Upper lobe of right lung (tissue), 1 donor: ENCODE measurements around the gene MRPL41. TPM values are rescaled to one million over a fixed set of nuclear protein-coding genes. Genes with fewer than 3 reads are reported as not detected.
"Not testable (repeated sequence)": the region's sequence is repeated elsewhere in the genome, so short reads cannot be mapped to it uniquely, and the experiment has no call there.

ENCODE experiments used
- ATAC-seq: fragments of 200-7000 bp; cut with Tn5 transposase; one replicate; pipeline ENCODE4 v1.9.1; 2020; ENCODE audit warnings: mild to moderate bottlenecking, moderate library complexity
- DNase-seq: peaks from one replicate; pipeline ENCODE4 v3.0.0-alpha.2; 2020
- H3K27ac ChIP-seq: fragments of 200-600 bp; one replicate; pipeline ENCODE4 v1.8.0; 2022
- H3K27me3 ChIP-seq: fragments of 200-600 bp; one replicate; pipeline ENCODE4 v1.8.0; 2022; ENCODE audit warnings: mild to moderate bottlenecking
- H3K36me3 ChIP-seq: fragments of 200-600 bp; one replicate; pipeline ENCODE4 v1.8.0; 2022
- H3K4me1 ChIP-seq: fragments of 200-600 bp; one replicate; pipeline ENCODE4 v1.8.0; 2022
- H3K4me3 ChIP-seq: fragments of 200-600 bp; one replicate; pipeline ENCODE4 v1.8.0; 2022; ENCODE audit warnings: mild to moderate bottlenecking
- H3K9me3 ChIP-seq: fragments of 200-600 bp; one replicate; pipeline ENCODE4 v1.8.0; 2022
- intact Hi-C: fragments of 100-400 bp; cut with DNase I; formaldehyde crosslinking; loops from one replicate; pipeline ENCODE4 v1.11.0; 2022
- total RNA-seq: library from RNA; stranded (reverse); fragmentation: NEBNext Ultra II Directional; extraction: Animal tissue kit (Norgen Biotek cat#: 25700); gene quantifications from one replicate; pipeline ENCODE4 v1.2.1, GENCODE V29; 2021
- TF ChIP-seq, protein P1 (sequence below): fragments of 200-600 bp; IDR thresholded peaks from one replicate; pipeline ENCODE4 v1.8.0; 2022; ENCODE audit warnings: antibody characterized with exemption
- donor health status: DM: no; HTN: yes; CAD: no; lungs with severe emphysema.

Gene MRPL41
- total RNA-seq, 1 donor from 2014 or later: 41.6 TPM

DNA sequence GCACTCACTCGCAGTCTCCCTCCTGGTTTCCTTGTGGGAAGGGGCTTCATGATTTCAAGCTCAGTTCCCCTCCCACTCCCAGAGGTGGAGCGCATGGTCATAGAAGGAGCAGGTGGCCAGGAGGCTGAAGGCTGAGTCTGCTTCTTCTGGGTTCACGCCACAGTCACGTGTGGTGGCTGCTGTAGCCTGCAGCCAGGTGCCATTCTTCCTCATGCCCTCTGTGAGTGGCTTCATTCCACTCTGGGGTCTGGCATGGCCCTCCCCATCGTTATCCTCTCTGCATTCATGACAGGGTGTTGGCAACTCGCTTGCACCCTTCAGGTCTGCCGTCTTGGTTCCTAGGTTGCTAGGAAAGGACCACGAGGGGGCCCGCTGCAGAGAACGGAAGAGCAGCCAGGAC is 3.5 kb downstream of the MRPL41 start:
- peaks cover 43% of the 10 kb centered on the region for H3K36me3 ChIP-seq
- ATAC-seq: no peak
- H3K27me3 ChIP-seq: no peaks in the 10 kb centered on the region
- intact Hi-C loops: no loop called here
- TF ChIP-seq, protein P1, sequence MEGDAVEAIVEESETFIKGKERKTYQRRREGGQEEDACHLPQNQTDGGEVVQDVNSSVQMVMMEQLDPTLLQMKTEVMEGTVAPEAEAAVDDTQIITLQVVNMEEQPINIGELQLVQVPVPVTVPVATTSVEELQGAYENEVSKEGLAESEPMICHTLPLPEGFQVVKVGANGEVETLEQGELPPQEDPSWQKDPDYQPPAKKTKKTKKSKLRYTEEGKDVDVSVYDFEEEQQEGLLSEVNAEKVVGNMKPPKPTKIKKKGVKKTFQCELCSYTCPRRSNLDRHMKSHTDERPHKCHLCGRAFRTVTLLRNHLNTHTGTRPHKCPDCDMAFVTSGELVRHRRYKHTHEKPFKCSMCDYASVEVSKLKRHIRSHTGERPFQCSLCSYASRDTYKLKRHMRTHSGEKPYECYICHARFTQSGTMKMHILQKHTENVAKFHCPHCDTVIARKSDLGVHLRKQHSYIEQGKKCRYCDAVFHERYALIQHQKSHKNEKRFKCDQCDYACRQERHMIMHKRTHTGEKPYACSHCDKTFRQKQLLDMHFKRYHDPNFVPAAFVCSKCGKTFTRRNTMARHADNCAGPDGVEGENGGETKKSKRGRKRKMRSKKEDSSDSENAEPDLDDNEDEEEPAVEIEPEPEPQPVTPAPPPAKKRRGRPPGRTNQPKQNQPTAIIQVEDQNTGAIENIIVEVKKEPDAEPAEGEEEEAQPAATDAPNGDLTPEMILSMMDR: no peak
- peaks cover 8% of the 10 kb centered on the region for H3K4me1 ChIP-seq
- no peak overlapping the region for H3K27ac ChIP-seq
- DNase-seq: no peak
- H3K4me3 ChIP-seq: no peak overlapping the region
- H3K9me3 ChIP-seq: no peaks in the 10 kb centered on the region

DNA sequence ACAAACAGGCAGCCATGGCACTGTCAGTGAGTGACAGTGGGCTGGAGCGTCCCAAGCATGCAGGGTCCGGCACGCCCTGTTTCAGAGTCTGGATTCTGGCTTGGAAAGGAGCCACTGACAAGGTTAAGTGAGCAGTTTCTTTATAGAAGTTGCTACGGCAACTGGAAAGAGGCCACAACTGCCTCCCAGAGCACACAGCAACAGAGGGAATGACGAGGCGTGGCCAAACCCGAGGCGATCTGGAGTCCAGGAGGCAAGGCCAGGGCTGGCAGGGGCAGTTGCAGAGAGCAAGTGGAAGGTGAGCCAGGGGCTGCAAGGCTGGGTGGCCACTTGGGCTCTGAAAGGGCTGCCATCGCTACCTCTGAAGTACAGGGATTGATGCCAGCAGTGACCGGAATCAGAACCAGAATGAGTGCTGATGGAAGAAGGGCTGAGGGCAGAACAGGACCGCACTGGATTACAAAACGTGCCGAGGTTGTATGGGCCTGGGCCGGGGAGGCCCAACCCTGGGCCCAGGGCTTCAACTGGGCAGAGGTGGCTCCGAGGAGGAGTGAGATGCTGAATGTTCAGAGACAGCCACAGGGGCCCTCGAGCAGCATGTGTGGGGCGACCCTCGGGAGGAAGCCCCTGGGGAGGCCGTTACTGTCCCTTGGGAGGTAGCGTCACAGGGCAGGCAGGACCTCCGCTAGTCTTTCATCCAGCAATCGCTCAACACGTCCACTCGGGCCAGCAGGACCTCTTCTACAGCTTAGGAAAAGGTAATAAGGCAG is 4.6 kb downstream of the MRPL41 start:
- intact Hi-C loops: no loop called here
- DNase-seq (no peak), ATAC-seq (no peak)
- H3K27me3 ChIP-seq: no peaks in the 10 kb centered on the region
- TF ChIP-seq, protein P1: no peak
- H3K4me1 ChIP-seq: peaks cover 7% of the 10 kb centered on the region
- H3K9me3 ChIP-seq: no peaks in the 10 kb centered on the region
- H3K4me3 ChIP-seq: no peak overlapping the region
- no peak overlapping the region for H3K27ac ChIP-seq
- H3K36me3 ChIP-seq: peaks cover 44% of the 10 kb centered on the region

DNA sequence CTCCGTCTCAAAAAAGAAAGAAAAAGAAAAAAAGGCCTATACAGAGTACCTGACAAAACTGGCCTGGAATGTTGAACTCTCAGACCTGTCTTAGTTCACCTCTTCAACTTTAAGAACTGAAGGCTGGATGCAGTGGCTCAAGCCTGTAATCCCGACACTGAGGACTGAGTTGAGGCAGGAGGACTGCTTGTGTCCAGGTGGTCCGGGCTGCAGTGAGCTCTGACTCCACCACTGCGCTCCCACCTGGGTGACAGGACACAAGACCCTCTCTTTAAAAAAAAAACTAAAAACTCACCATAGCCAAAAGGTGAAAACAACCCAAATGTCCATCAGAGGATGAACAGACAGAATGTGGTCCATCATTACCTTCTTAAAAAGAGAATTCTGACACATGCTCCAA is 6.4 kb downstream of the MRPL41 start:
- intact Hi-C loops: no loop called here

DNA sequence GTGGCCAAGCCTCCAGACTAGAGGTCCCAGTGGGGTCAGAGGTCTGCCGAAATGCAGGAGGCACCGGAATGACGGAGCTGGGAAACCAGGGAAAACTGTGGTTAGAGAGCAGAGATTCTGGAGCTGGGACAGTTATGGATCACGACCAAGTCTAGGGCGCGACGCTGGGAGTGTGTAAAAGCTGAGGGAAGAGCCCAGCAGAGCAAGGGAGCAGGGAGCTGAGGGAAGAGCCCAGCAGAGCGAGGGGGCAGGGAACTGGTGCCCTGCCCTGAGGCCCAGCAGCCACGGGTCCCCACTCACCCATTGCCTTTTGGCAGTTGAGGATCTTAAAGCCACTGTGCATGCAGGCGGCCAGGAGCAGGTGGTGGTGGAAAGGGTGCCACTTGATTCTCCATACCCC is 12.5 kb downstream of the MRPL41 start:
- H3K27ac ChIP-seq: no peak overlapping the region
- H3K36me3 ChIP-seq: peaks cover 40% of the 10 kb centered on the region
- ATAC-seq: no peak

More for the DNA sequence above, 6.4 kb downstream of the MRPL41 start:
- Histone ChIP-seq H3K9me3 (no peaks in the 10 kb centered on the region), H3K4me1 (no peaks in the 10 kb centered on the region), H3K27ac (no peak overlapping the region), H3K27me3 (no peaks in the 10 kb centered on the region), H3K4me3 (no peak overlapping the region), H3K36me3 (peaks cover 59% of the 10 kb centered on the region)
- ATAC-seq (no peak), DNase-seq (no peak)
- TF ChIP-seq, protein P1: no peak

DNA sequence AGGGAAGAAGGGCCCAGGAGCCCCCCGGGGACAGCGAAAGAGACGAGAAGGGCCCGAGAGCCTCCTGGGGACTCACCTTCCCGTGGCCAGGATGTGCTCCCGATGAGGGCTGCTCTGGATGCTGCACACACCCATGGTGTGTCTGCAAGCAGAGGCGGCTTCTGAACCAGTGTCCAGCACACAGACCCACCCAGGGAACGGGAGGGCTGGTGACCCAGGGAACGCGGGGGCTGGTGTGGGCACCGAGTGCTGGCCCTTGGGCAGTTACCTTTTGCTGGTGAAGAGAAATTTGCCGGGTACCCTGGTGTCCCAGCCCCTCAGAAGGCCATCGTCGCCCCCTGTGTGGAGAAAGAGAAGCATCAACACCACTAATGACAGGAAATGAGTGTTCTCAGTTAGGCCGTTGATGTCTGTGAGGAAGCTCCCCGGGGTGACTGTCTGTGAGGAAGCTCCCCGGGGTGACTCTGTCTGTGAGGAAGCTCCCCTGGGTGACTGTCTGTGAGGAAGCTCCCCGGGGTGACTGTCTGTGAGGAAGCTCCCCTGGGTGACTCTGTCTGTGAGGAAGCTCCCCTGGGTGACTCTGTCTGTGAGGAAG is 13.2 kb downstream of the MRPL41 start:
- Histone ChIP-seq H3K27ac (no peak overlapping the region), H3K4me3 (no peak overlapping the region), H3K27me3 (no peaks in the 10 kb centered on the region), H3K36me3 (peaks cover 37% of the 10 kb centered on the region), H3K4me1 (no peaks in the 10 kb centered on the region), H3K9me3 (no peaks in the 10 kb centered on the region)
- TF ChIP-seq, protein P1: no peak
- ATAC-seq (no peak), DNase-seq (no peak)
- intact Hi-C loops: no loop called here

More for the DNA sequence above, 12.5 kb downstream of the MRPL41 start:
- no peak for DNase-seq
- Histone ChIP-seq H3K4me3 (no peak overlapping the region), H3K9me3 (no peaks in the 10 kb centered on the region), H3K27me3 (no peaks in the 10 kb centered on the region), H3K4me1 (no peaks in the 10 kb centered on the region)
- TF ChIP-seq, protein P1: no peak
- intact Hi-C loops: no loop called here

DNA sequence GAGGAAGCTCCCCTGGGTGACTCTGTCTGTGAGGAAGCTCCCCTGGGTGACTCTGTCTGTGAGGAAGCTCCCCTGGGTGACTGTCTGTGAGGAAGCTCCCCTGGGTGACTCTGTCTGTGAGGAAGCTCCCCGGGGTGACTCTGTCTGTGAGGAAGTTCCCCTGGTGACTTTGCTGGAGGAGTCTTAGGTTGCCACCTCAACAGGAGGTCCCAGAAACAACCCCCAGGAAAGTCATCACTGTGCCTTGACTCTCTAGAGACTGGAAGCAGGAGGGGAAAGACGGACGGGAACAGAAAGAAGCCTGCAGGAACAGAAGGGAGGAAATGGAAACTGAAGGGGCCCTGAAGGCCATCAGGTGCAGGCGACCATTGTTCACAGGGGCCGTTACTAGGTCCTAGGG is 16.8 kb downstream of the MRPL41 start:
- H3K27me3 ChIP-seq, H3K27ac ChIP-seq, ATAC-seq, H3K9me3 ChIP-seq, H3K4me3 ChIP-seq, DNase-seq, H3K4me1 ChIP-seq, intact Hi-C loops: not testable (repeated sequence)
- H3K36me3 ChIP-seq: peaks cover 37% of the 10 kb centered on the region
